Esophagus squamous epithelium (tissue), 4 donors: ENCODE data around the gene PLEKHG2.

Source experiments
- POLR2A ChIP-seq, 4 donors: fragments of 450-650 bp; IDR thresholded peaks; one replicate each; pipeline ENCODE4 v1.6.1; 2017; ENCODE audit warnings: antibody characterized with exemption in 4 of 4, mild to moderate bottlenecking in 4 of 4, moderate library complexity in 3 of 4
- TF ChIP-seq, protein P1 (sequence below), 6 experiments: fragments of 450-650 bp in 4 of 6; fragments of 200-600 bp in 2 of 6; sonication (generic) in 2 of 6; IDR thresholded peaks; one replicate each; pipeline ENCODE4 v1.5.1; 2016 to 2019; ENCODE audit warnings: antibody characterized with exemption in 6 of 6, mild to moderate bottlenecking in 4 of 6, moderate library complexity in 4 of 6

DNA sequence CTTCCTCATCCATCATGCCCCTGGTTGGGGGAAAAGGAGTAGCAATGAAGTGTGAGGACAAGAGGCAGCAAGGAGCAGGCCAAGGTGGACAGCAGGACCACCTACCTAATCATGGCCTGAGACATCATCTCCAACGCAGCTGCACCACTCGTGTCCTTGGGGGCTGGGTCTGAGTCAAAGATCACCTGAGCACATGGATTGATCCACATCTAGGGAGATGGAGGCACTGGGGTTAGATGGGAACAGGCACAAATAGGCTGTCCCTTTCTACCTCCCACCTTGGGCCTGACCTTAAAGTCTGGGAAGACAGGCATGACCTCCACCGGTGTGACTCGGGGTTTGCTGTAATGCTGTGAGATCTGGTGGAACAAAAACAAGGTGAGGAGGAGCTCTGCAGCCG is 23.8 kb upstream of the PLEKHG2 start:
- TF ChIP-seq, protein P1, sequence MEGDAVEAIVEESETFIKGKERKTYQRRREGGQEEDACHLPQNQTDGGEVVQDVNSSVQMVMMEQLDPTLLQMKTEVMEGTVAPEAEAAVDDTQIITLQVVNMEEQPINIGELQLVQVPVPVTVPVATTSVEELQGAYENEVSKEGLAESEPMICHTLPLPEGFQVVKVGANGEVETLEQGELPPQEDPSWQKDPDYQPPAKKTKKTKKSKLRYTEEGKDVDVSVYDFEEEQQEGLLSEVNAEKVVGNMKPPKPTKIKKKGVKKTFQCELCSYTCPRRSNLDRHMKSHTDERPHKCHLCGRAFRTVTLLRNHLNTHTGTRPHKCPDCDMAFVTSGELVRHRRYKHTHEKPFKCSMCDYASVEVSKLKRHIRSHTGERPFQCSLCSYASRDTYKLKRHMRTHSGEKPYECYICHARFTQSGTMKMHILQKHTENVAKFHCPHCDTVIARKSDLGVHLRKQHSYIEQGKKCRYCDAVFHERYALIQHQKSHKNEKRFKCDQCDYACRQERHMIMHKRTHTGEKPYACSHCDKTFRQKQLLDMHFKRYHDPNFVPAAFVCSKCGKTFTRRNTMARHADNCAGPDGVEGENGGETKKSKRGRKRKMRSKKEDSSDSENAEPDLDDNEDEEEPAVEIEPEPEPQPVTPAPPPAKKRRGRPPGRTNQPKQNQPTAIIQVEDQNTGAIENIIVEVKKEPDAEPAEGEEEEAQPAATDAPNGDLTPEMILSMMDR (IDR thresholded peaks at IDR 0.05), result no peak
- TF ChIP-seq POLR2A (IDR thresholded peaks at IDR 0.05), result no peak
